Calu3 (cell line): ENCODE data around the gene CAPNS1. TPM values are rescaled to one million over a fixed set of nuclear protein-coding genes. Genes with fewer than 3 reads are reported as not detected.
A peak's percentile ranks its signal among the peaks of the same experiment; 100 is the strongest.

Experiments
- BruUV-seq: library from RNA; stranded (reverse); fragments of 400-500 nt; replicated peaks from 2 replicates; lab custom pipeline; 2021; lab: Mats Ljungman, UMichigan
- CTCF ChIA-PET: fragments of 300-600 bp; sonication (Branson Sonifier 250); formaldehyde crosslinking; loops from one replicate; lab custom pipeline; 2022; ENCODE audit warnings: antibody characterized with exemption; lab: Charles Lee
- DNase-seq: peaks from one replicate; pipeline ENCODE4 v3.0.0; 2022
- H3K27ac Mint-ChIP-seq: one replicate; pipeline ENCODE4 v1.8.0; 2022; ENCODE audit warnings: mixed read lengths; ENCODE audit not compliant: unreplicated experiment
- H3K27me3 Mint-ChIP-seq: one replicate; pipeline ENCODE4 v1.8.0; 2022; ENCODE audit warnings: mixed read lengths; ENCODE audit not compliant: unreplicated experiment
- H3K36me3 Mint-ChIP-seq: one replicate; pipeline ENCODE4 v1.8.0; 2022; ENCODE audit warnings: mild to moderate bottlenecking, moderate library complexity, mixed read lengths; ENCODE audit not compliant: insufficient read depth, unreplicated experiment
- H3K4me1 Mint-ChIP-seq: one replicate; pipeline ENCODE4 v1.8.0; 2022; ENCODE audit warnings: mild to moderate bottlenecking, low read depth, mixed read lengths; ENCODE audit not compliant: unreplicated experiment
- H3K4me3 Mint-ChIP-seq: one replicate; pipeline ENCODE4 v1.8.0; 2022; ENCODE audit warnings: mild to moderate bottlenecking, low read depth, moderate library complexity, mixed read lengths; ENCODE audit not compliant: unreplicated experiment
- H3K9me3 Mint-ChIP-seq: one replicate; pipeline ENCODE4 v1.8.0; 2022; ENCODE audit warnings: low read depth, mixed read lengths; ENCODE audit not compliant: unreplicated experiment
- CTCF ChIP-seq: fragments of 200-600 bp; IDR thresholded peaks from one replicate; pipeline ENCODE4 v1.8.0; 2022; ENCODE audit warnings: antibody characterized with exemption; ENCODE audit not compliant: unreplicated experiment
- intact Hi-C: fragments of 100-400 bp; cut with micrococcal nuclease; formaldehyde crosslinking; loops from one replicate; pipeline ENCODE4 v1.10.0; 2022; ENCODE audit not compliant: unreplicated experiment
- total RNA-seq: library from RNA; stranded (reverse); gene quantifications from 2 replicates; pipeline ENCODE4 v1.2.3, GENCODE V29; 2022

Gene CAPNS1
- total RNA-seq, 1 experiment from 2014 or later = 894 TPM

- H3K27ac Mint-ChIP-seq = peak within 1 kb of the TSS; percentile 99
- no peak for DNase-seq
- no TSS peak for BruUV-seq
- H3K4me3 Mint-ChIP-seq = peak within 1 kb of the TSS; percentile 90
- H3K9me3 Mint-ChIP-seq = no peaks in the 10 kb centered on the region
- H3K4me1 Mint-ChIP-seq = peaks cover 38% of the 10 kb centered on the region
- CTCF ChIA-PET = interaction anchor here (0.6 to 1.1 kb wide), 5 partner anchors 12 to 62 kb away, joined by 4 to 9 read pairs (median 5); partner anchors contain the start of gene THAP8
- no peak for TF ChIP-seq CTCF
- H3K27me3 Mint-ChIP-seq = peaks cover 12% of the 10 kb centered on the region
- intact Hi-C loops = loop anchor here (1.0 kb wide), 1 partner anchor 22 kb away; no protein-coding TSS in a partner anchor
- H3K36me3 Mint-ChIP-seq = peaks cover 70% of the 10 kb centered on the region
Measured at GRCh38 chr19:36115453-36116343, 24.2 kb upstream of the CAPNS1 start, which contains the start of gene TBCB. TBCB (plus strand) TSS chr19:36115468; CDS start chr19:36115561, 93 bp downstream.

- Mint-ChIP-seq H3K4me3 (peak overlapping the region; percentile 90), H3K27me3 (peaks cover 12% of the 10 kb centered on the region), H3K27ac (peak overlapping the region; percentile 99), H3K4me1 (peaks cover 38% of the 10 kb centered on the region), H3K36me3 (peaks cover 76% of the 10 kb centered on the region), H3K9me3 (no peaks in the 10 kb centered on the region)
- no peak for DNase-seq
- intact Hi-C loops = no loop called here
- TF ChIP-seq CTCF = no peak
- CTCF ChIA-PET = no interaction called here
- BruUV-seq = no TSS peak
Measured at GRCh38 chr19:36116344-36116637, 23.6 kb upstream of the CAPNS1 start.

DNA sequence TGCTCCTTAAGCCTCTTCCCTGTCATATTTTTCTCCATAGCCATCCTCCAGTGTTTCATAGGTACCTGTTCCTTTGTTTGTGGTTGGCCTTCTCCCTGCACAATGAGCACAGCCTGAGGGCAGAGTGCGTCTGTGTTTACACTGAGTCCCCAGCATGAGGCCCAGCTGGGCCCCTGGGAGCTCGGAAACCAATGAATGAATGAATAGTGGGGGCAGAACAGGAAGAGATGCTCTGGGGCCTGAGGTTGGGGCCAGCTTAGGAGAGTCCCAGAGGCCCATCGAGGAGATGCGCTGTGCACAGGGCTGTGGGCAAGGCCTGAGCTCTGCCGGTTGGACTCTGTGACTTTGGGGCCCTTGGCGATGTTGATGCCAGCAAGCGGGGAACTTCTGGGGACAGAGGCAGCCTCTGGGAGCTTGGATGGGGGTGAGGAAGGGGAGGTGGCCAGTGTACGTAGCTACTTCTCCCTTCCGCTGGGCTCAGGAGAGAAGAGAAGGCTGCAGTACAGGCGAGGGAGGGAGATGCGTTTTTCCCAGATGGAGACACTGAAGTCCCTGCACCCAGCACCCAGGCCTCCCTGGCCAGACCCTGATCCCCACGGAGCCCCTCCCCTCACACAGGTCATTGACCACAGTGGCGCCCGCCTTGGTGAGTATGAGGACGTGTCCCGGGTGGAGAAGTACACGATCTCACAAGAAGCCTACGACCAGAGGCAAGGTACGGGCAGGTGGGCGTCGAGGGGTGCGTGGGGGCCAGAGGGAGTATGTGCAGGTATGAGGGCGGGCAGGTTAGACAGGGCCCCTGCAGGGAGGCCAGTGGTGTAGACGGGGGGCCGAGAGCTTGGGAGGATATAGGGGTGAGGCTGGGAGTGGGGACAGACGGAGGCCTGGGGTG lies 19.5 kb upstream of the CAPNS1 start:
- peaks cover 5% of the 10 kb centered on the region for H3K27me3 Mint-ChIP-seq
- peak overlapping the region; percentile 37 for H3K27ac Mint-ChIP-seq
- intact Hi-C loops = no loop called here
- CTCF ChIA-PET = interaction anchor here (0.9 kb wide), 1 partner anchor 53 kb away, joined by 3 read pairs; no protein-coding TSS in a partner anchor
- peaks cover 89% of the 10 kb centered on the region for H3K36me3 Mint-ChIP-seq
- no peak overlapping the region for H3K4me3 Mint-ChIP-seq
- no TSS peak for BruUV-seq
- DNase-seq = no peak
- H3K4me1 Mint-ChIP-seq = peaks cover 16% of the 10 kb centered on the region
- no peak for TF ChIP-seq CTCF
- no peaks in the 10 kb centered on the region for H3K9me3 Mint-ChIP-seq

- intact Hi-C loops = no loop called here
- Mint-ChIP-seq H3K4me3 (no peak overlapping the region), H3K9me3 (no peaks in the 10 kb centered on the region), H3K4me1 (peaks cover 15% of the 10 kb centered on the region), H3K27me3 (no peaks in the 10 kb centered on the region), H3K36me3 (peaks cover 89% of the 10 kb centered on the region), H3K27ac (peak overlapping the region; percentile 37)
- DNase-seq = no peak
- no peak for TF ChIP-seq CTCF
- no TSS peak for BruUV-seq
- CTCF ChIA-PET = no interaction called here
Measured at GRCh38 chr19:36120984-36121358, 18.9 kb upstream of the CAPNS1 start.
